GM18511 (cell line): ENCODE measurements around the gene MYH3.

Experiments
- ATAC-seq: cut with Tn5 transposase; IDR thresholded peaks from one replicate; pipeline ENCODE4 v1.9.1; 2021; ENCODE audit warnings: mild to moderate bottlenecking, moderate library complexity; ENCODE audit not compliant: unreplicated experiment

The MYH3 gene

DNA sequence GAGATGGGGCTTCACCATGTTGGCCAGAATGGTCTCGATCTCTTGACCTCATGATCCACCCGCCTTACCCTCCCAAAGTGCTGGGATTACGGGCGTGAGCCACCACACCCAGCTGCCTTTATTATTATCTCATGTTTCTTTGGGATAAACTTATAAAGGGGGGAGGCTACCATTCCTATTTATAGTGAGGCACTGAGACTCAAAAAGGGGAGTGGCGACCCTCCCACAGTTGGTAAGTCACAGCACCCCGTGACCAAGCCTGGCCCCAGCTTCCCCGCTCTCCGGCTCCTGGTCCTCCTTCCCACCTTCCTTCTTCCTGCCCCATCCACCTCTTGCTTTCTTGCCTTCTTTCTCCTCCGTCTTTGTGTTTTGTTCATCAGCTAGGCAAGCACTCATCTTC, 5.2 kb downstream of the MYH3 start:
- no peak for ATAC-seq

GRCh38 chr17:10649602-10650001, 7.5 kb downstream of the MYH3 start:
- ATAC-seq, result no peak

GRCh38 chr17:10648956-10649355, 8.2 kb downstream of the MYH3 start:
- ATAC-seq, result no peak

- ATAC-seq, result no peak
Measured at GRCh38 chr17:10648381-10648780, 8.7 kb downstream of the MYH3 start.

DNA sequence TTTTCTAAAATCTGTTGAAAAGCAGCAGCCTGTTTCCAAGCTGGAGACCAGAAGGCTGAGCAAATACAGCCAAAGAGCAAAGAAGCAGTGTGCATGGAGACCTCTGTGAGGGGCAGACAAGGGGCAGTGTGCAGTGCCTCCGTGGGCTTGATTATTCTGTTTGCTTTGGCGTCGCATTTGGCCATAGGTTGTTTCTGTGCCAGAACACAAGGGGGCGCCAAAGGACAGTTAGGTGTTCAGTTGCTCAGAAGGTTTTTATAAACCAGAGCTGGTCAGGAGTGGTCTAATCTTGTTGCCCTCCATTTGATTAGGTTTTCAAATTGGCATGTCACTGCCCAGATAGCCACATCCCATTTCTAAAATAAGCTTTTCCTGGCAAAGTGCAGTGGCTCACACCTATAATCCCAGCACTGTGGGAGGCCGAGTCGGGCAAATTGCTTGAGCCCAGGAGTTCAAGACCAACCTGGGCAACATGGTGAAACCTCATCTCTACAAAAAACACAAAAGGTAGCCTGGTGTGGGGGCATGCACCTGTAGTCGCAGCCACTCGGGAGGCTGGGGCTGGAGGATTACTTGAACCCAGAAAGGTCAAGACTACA, 10.6 kb downstream of the MYH3 start:
- peak; percentile 77 for ATAC-seq

- ATAC-seq, result no peak
Measured at GRCh38 chr17:10640475-10640874, 16.6 kb downstream of the MYH3 start.

GRCh38 chr17:10638151-10638550, 19.0 kb downstream of the MYH3 start:
- no peak for ATAC-seq

DNA sequence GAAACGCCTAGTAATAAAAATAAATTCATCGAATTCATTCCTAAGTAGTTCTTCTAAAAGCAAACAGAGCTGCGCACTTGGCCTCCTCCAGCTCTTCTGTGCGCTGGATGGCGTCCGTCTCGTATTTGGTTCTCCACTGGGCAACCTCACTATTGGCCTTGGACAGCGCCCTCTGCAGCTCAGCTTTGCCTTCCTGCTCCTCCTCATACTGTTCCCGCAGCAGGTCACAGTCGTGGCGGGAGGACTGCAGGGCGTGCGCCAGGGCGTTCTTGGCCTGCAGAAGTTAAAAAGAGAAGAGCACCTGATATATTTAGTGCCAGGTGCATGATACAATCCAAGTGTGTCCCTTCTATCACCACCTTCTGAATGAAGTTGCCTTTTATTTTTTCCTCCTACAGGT, 21.8 kb downstream of the MYH3 start:
- ATAC-seq, result no peak

DNA sequence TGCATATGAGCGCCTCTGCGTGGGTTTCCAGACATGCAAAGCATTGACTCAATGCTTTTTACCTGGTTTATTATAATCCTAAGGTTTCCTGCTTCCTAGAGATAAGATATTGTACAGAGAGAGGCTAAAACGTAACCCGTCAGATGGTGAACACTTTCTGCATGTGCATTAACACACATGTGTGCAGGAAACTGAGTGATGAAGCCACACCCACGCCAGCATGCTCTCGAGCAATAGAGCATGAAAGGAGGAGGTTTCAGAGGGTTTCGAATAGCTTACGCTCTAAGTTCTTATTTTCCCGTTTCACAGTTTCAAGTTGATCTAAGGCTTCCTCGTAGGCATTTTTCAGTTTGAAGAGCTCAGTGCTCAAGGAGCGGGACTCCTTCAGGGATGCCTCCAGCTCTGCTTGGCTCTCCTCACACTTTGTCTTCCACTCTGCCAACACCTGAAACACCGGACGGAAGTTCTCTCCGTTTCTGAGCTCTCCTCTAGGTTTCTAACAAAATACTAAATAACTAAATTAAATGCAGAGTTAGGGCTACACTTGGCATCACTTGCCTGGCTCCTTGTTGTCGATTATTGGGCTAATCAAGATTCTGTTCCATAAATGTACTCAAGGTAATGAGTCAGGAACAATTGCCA, 23.2 kb downstream of the MYH3 start:
- peak; percentile 98 for ATAC-seq

DNA sequence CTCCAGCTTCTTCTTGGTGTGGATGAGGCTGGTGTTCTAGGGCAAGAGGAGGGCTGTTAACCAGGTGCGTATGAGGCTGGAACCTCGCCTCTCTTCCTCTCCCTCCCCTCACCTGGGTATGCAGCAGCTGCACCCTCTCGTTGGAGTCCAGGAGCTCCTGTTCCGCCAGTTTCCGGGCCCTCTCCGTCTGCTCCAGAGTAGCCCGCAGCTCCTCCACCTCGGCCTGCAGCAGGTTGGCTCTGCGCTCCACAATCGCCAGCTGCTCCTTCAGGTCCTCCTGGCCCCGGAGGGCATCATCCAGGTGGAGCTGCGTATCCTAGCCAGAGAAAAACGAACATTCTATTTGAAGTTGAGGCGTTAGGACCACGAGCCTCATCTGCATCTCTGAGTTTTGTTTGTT, 25.4 kb downstream of the MYH3 start:
- ATAC-seq, result no peak

DNA sequence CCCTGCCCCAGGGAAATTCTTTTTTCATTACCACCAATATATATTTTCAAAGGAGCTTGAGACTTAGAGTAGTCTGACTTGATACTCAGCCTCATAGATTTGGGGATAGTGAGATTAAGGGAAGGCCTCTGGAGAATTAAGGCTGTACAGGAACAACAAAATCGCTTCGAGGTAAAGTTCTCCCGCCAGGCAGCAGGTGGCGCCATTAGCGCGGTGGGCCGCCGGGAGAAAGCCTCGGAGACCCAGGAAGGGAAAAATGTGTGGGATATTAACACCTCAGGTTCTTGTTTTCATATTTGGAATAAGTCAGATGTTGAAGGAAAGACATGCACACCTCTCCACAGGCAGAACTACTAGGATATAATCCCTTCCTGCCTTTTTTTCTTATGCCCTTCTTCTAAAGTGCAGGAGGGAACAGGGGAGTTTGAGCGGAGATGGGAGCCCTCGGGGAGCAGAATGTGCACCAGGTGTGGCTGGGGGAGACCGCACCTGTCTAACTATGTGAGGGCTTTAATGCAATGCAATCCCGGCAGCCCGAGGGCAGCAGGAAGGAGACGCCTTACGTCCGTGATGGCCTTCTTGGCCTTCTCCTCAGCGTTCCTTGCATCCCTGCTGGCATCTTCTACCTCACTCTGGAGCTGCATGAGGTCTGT, 25.9 kb downstream of the MYH3 start:
- no peak for ATAC-seq

DNA sequence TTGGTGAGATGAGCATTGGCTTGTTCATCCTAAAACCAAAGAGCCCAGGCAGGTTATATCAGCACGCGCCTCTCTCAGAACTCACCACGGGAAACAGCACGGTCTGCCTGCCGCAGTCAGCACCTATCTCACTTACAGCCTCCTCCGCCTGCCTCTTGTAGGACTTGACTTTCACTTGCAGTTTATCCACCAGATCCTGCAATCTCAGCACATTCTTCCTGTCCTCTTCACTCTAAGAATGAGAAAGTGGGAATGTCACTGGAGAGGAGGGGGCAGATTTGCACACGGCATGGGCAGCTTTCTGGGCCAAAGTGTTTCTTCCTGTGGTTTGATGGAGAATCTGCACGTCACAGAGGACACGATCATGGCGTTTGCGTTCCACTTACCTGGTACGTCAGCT, 27.4 kb downstream of the MYH3 start:
- ATAC-seq, result no peak

DNA sequence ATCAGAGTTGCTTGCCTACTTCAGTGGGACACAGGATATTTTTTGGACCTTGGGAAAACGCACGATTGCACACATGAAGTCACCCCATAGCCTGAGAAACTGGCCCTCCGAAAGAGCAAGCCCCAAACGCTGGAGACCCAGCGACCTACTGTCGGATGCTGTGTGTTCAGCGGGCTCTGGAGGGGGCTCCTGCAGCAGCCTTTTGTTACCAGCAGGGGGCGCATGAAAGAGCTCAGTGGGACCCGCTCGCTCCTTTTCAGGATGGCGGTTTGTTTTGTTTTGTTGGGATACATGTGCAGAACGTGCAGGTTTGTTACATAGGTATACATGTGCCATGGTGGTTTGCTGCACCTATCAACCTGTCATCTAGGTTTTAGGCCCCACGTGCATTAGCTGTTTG, 28.4 kb downstream of the MYH3 start:
- no peak for ATAC-seq

DNA sequence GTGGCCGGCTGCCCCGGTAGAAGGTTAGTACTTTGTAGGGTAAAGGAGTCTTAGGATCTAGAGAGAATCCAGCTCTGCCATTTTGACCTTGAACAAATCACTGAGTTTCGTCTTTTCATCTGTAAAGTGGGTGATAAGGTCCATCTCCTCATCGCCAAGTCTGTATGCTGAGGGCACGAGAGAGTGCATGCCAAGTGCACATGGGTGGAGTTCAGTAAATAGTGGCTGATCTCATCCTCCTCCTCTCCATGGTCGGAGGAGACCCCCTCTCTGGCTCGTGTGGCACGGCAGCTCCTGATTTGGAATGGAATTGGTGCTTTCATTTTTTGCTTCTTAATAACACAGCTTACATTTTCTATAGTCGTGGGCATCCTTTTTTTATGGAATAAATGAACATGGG, 30.7 kb downstream of the MYH3 start:
- no peak for ATAC-seq

DNA sequence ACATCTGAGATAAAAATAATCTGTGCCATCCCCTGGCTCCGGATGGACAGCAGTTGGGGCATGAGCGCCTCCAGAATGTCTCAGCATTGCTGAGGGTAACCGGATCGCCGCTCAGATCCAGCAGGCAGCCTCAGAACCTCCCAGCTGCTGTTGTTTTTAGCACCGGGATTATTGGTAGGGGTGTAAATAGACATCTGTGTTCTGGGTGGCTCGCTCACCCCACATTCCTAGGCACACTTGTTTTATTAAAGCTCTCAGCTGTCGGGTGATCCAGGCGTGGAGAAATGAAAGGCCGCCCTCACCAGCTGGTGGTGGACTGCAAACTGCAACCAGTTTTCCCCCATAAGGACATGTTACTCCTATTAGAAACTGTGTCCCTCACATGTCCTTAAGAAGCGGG, 32.1 kb downstream of the MYH3 start:
- no peak for ATAC-seq

DNA sequence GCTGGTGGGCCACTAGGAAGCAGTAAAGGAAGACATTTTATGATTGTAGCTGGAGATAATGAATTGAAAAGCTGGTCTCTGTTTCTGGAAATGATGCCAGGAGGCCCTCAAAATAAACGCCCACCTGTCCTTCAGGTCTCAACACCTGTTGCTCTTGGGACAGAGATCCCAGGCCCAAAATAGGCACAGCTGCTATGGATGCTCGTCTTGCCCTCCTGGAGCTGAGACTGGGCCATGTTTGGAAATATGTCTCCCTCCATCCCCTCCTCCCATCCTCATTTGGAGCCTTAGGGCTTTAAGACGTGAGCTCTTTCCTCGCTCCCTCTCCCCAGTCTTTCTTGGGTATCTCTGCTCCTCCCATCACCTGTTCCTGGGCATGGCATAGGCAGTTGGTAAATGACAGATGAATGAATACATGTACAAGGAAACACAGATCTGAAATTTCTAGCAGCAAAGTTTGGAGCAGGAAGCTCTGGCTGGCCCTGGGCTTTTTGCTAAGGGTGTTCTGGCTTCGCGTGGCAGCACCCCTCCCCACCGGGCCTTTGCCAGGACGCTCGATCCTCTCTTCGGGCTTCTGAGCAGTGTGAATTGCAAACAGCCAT, 33.3 kb downstream of the MYH3 start:
- ATAC-seq, result no peak

DNA sequence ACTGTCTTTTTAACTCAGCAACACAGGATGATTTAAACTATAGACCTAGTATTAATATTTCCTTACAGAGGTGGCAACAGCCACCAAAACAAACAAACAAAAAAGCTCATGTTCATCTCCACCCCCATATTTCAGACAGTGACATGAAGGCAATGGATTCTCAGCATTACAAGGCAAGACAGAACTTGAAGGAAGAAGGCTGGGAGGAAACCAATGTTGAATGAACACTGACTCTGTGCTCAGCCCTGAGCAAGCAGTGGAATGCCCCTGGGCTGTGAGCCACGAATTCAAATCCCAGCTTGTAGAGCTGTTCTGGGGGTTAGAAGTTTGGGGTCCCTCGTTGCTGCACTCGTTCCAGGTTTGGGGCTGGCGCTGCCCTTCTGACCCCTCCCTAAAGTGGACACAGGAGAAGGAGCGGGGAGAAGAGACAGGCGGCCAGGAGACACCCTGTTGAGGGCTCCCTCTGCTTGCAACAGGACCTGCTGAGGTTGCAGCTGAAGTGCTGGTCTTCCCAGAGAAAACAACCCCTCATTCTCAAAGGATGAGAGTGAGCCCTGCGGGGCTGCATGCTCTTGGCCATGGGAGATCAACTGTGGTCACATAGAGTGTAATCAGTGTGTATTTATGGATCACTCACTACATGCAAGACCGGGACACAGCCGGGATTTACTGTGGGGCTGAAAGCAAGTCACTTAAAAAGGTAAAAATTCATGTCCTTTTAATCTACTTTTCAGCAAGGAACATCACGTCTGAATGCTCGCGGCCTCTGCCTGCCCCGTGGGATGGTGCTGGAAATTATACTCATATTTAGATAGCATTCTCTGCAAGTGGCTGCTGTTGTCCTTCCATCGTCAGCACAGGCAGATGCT, 34.3 kb downstream of the MYH3 start:
- ATAC-seq, result no peak

DNA sequence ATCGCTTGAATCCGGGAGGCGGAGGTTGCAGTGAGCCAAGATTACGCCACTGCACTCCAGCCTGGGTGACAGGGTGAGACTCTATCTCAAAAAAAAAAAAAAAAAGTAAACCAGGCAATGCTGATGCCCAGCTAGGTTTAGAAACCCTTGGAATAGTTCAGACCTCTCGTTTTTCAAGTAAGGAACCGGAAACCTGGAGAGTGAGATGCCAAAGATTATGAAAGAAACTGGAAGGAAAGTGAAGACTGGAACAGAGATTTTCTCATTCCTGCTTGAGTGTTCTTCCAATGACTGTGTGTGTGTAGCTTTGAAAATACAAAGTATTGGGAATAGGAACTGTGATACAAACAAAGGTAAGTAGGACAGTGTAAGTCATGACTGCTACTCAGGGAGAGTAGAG, 35.7 kb downstream of the MYH3 start:
- no peak for ATAC-seq

DNA sequence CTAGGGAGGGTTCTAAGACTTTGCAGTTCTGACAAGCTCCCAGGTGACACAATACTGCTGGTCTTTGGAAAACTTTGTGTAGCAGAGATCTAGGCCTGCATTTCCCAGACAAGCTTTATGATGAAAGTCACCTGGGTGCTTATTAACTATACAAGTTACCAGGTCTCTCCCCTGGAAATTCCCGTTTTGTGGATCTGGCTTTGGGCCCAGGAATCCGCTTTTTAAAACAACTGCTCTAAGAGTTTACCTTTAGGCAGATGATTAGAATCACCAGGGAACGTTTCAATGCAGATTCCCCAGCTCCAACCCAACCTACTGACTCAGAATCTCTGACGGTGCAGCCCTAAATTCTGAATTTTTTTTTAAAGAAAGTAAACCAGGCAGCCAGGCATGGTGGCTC, 36.3 kb downstream of the MYH3 start:
- no peak for ATAC-seq

GRCh38 chr17:10618202-10618635, 38.9 kb downstream of the MYH3 start:
- ATAC-seq, result peak; percentile 86

GRCh38 chr17:10617120-10617505, 40.0 kb downstream of the MYH3 start:
- ATAC-seq, result no peak
